ENCODE measurements around the gene MED29. TPM values are rescaled to one million over a fixed set of nuclear protein-coding genes. Genes with fewer than 3 reads are reported as not detected.

The MED29 gene
- total and polyA plus RNA-seq, 2 of the 4 experiments (the other 2 are of a cell fraction): 17.6 to 28.8 TPM

- H4K91ac ChIP-seq (ENCODE audit: insufficient read depth, low read depth, low read length): no peak overlapping the region
- H2BK20ac ChIP-seq (ENCODE audit: low read depth, low read length): no peak overlapping the region
- H2AK9ac ChIP-seq (replicated peaks; ENCODE audit: low read depth, low read length, poor library complexity): no peak overlapping the region
- POLR2A ChIA-PET (ENCODE audit: unreplicated experiment): no interaction called here
- dilution Hi-C loops (cut with HindIII; ENCODE audit: low sequenced_read_pairs, unreplicated experiment) (no loop called here), intact Hi-C loops (cut with micrococcal nuclease) (no loop called here), in situ Hi-C loops (cut with MboI; ENCODE audit: low sequenced_read_pairs) (no loop called here)
- no peak overlapping the region for H4K8ac ChIP-seq (ENCODE audit: low read depth in 2 of 2, low read length in 2 of 2)
- H3K36me3 ChIP-seq (ENCODE audit: control insufficient read depth, insufficient read depth, low read length): peaks cover 67% of the 10 kb centered on the region
- no peak overlapping the region for H2AFZ ChIP-seq (replicated peaks; ENCODE audit: low read length, poor library complexity)
- no peak overlapping the region for H2BK120ac ChIP-seq (ENCODE audit: low read depth, low read length)
- no peak overlapping the region for H4K5ac ChIP-seq (ENCODE audit: low read depth, low read length)
- H4K20me1 ChIP-seq (ENCODE audit: insufficient read depth, low read length): peaks cover 9% of the 10 kb centered on the region
- ATAC-seq (ENCODE audit: low read depth): no peak
- CTCF ChIA-PET: no interaction called here
- peaks cover 16% of the 10 kb centered on the region for H3K9me1 ChIP-seq (ENCODE audit: insufficient read depth, low read length)
- DNase-seq: no peak
- no peak overlapping the region for H3K27ac ChIP-seq (ENCODE audit: insufficient read depth, low read length)
- no peak overlapping the region for H2BK5ac ChIP-seq (ENCODE audit: low read depth, low read length, poor library complexity, severe bottlenecking)
- H3K18ac ChIP-seq (ENCODE audit: low read depth, low read length): no peak overlapping the region
- no TSS peak for BruUV-seq (replicated peaks)
- H3K79me1 ChIP-seq (ENCODE audit: low read depth in 1 of 2, low read length in 2 of 2): peaks cover 22 to 39% of the 10 kb centered on the region in 2 experiments
- H3K56ac ChIP-seq (ENCODE audit: extremely low read depth, insufficient read depth, low read length): no peak overlapping the region
- peaks cover 14% of the 10 kb centered on the region for H3K4me1 ChIP-seq (ENCODE audit: control insufficient read depth, insufficient read depth, low read length)
- no peak overlapping the region for H2AK5ac ChIP-seq (ENCODE audit: low read depth, low read length)
- H3K9ac ChIP-seq (ENCODE audit: low read depth, low read length): no peak overlapping the region
- H3K4ac ChIP-seq (ENCODE audit: low read depth, low read length): no peak overlapping the region
- H3K23ac ChIP-seq (ENCODE audit: low read depth, low read length): no peak overlapping the region
- H2BK15ac ChIP-seq (ENCODE audit: low read depth, low read length): no peak overlapping the region
- no peak overlapping the region for H3K4me3 ChIP-seq (ENCODE audit: insufficient read depth, low read depth, low read length)
- no peak overlapping the region for H3K14ac ChIP-seq (replicated peaks; ENCODE audit: low read depth, low read length)
- H3K27me3 ChIP-seq (ENCODE audit: control insufficient read depth, insufficient read depth, low read length): no peaks in the 10 kb centered on the region
- TF ChIP-seq BHLHE40 (IDR thresholded peaks at IDR 0.05; ENCODE audit: low read depth, low read length) (no peak), MAFK (IDR thresholded peaks at IDR 0.05; ENCODE audit: low read depth, low read length) (no peak), USF2 (IDR thresholded peaks at IDR 0.05; ENCODE audit: low read depth, low read length) (no peak), RFX5 (IDR thresholded peaks at IDR 0.05; ENCODE audit: low read depth, low read length) (no peak), NFE2L2 (IDR thresholded peaks at IDR 0.05; ENCODE audit: low read depth, low read length) (no peak), MAZ (IDR thresholded peaks at IDR 0.05; ENCODE audit: borderline replicate concordance, low read depth, low read length) (no peak), RCOR1 (IDR thresholded peaks at IDR 0.05; ENCODE audit: insufficient replicate concordance, low read length) (no peak), CHD1 (IDR thresholded peaks at IDR 0.05; ENCODE audit: low read depth, low read length) (no peak), POLR2A (IDR thresholded peaks at IDR 0.05; ENCODE audit: low read depth, low read length) (no peak), FOS (IDR thresholded peaks at IDR 0.05; ENCODE audit: low read depth, low read length) (no peak), MXI1 (IDR thresholded peaks at IDR 0.05; ENCODE audit: borderline replicate concordance, low read depth, low read length) (no peak)
- TF ChIP-seq, protein P1, sequence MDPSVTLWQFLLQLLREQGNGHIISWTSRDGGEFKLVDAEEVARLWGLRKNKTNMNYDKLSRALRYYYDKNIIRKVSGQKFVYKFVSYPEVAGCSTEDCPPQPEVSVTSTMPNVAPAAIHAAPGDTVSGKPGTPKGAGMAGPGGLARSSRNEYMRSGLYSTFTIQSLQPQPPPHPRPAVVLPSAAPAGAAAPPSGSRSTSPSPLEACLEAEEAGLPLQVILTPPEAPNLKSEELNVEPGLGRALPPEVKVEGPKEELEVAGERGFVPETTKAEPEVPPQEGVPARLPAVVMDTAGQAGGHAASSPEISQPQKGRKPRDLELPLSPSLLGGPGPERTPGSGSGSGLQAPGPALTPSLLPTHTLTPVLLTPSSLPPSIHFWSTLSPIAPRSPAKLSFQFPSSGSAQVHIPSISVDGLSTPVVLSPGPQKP (IDR thresholded peaks at IDR 0.05; ENCODE audit: borderline replicate concordance, low read depth, low read length): no peak
- H3K4me2 ChIP-seq (ENCODE audit: low read depth, low read length): no peak overlapping the region
- no peaks in the 10 kb centered on the region for H3K9me3 ChIP-seq (ENCODE audit: control insufficient read depth, insufficient read depth, low read length)
Observed at GRCh38 chr19:39375929-39376328, 15.2 kb upstream of the MED29 start.
